ENCODE measurements around the gene KLHL3.
"Not testable (repeated sequence)": the region's sequence is repeated elsewhere in the genome, so short reads cannot be mapped to it uniquely, and the experiment has no call there.

Gene KLHL3

DNA sequence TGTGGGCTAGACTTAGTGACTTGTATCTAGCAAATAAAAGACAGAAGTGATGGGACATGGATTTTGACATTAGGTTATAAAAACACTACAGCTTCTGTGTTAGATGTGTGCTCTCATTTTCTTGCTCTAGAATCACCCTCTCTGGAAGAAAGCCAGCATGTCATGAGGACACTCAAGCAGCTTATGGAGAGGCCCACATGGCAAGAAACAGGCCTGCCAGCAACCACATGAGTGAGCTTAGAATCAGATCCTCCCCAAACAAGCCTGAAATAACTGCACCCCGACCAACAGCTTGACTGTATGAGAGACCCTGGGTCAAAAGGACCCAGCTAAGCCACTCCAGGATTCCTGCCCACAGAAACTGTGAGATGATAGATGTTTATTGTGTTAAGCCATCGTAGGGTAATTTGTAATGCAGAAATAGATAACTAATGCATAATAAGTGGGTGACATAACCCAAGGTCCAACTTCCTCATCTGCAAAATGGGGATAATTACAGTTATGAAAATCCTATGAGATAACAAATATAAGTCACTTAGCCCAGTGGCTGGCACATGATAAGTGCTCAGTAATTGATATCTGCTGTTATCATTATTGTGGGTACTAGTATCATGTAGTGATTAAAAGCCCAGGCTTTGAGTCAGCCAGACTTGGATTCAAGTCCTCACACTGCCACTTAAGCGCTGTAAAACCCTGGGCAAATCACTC lies 86.5 kb downstream of the KLHL3 start:
- H3K9me3 Mint-ChIP-seq (ENCODE audit: low read depth): peaks cover 4% of the 10 kb centered on the region
- no peak overlapping the region for H3K27ac Mint-ChIP-seq
- no peaks in the 10 kb centered on the region for H3K27me3 Mint-ChIP-seq
- no peak overlapping the region for H3K4me3 Mint-ChIP-seq
- peaks cover 17% of the 10 kb centered on the region for H3K36me3 Mint-ChIP-seq
- H3K4me1 Mint-ChIP-seq (ENCODE audit: low read depth): peaks cover 2% of the 10 kb centered on the region

DNA sequence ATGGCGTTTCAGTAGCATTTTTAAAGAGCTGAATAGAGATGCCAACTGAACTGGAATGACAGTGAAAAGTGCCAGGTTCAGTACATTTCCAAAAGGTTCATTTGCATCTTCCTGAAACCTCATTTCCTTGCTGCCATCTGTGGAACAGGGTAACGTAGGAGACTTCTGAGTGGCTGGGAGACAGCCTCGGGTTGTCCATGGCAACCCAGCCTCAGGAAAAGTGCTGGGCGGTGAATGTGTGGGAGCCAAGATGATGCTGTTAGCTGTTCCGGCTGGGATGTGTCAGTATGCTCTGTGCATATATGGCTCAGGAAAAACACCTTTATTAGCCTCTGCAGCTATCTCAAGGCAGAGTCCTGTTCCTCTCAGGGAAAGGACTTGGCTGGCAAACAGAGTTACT lies 87.5 kb downstream of the KLHL3 start:
- Mint-ChIP-seq H3K36me3 (peaks cover 14% of the 10 kb centered on the region), H3K27ac (no peak overlapping the region), H3K4me1 (ENCODE audit: low read depth) (no peaks in the 10 kb centered on the region)

DNA sequence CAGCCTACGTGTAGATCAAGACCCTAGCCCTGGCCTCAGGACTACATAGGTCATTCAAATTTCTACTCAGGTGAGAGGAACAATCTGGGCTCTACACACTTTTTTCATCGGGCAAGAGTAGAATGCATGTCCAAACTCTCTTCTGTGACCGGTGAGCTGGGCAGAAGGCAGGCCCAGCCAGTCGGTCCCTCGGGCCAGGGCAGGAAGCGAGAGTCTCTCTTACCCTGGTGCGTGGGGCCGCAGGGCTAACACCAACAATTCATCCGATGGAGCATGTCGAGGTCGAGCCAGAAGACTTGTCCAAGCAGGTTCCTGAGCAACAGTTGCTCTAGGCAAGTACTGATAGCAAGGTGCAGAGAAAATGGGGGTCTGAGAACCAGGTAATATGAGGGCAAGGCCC lies 88.5 kb downstream of the KLHL3 start:
- peaks cover 4% of the 10 kb centered on the region for H3K9me3 Mint-ChIP-seq (ENCODE audit: low read depth)
- no peak overlapping the region for H3K27ac Mint-ChIP-seq
- H3K4me3 Mint-ChIP-seq: no peak overlapping the region
- peaks cover 13% of the 10 kb centered on the region for H3K36me3 Mint-ChIP-seq
- H3K27me3 Mint-ChIP-seq: no peaks in the 10 kb centered on the region
- H3K4me1 Mint-ChIP-seq (ENCODE audit: low read depth): no peaks in the 10 kb centered on the region

More for the DNA sequence above, 87.5 kb downstream of the KLHL3 start:
- peaks cover 4% of the 10 kb centered on the region for H3K9me3 Mint-ChIP-seq (ENCODE audit: low read depth)
- H3K27me3 Mint-ChIP-seq: no peaks in the 10 kb centered on the region
- H3K4me3 Mint-ChIP-seq: no peak overlapping the region

DNA sequence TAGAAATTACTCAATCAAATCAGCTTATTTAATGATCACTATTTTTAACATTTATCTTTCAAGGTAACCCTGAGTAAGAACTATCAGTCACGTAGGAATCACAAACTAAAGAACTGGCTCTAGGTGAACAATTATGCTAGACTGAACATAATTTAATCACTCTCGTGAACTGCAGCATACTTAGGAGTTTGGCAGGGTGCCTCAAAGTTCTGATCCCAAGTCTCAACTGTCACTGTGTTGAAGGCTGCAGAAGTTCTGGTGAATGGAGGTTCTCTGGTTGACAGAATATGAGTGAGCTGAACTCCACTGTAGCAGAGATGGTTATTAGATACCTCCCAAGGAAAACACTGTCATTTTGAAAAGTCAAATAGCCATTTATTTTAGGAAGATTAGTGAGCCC lies 89.1 kb downstream of the KLHL3 start:
- Mint-ChIP-seq H3K4me3 (no peak overlapping the region), H3K27ac (no peak overlapping the region), H3K4me1 (ENCODE audit: low read depth) (no peaks in the 10 kb centered on the region), H3K27me3 (no peaks in the 10 kb centered on the region), H3K9me3 (ENCODE audit: low read depth) (peaks cover 4% of the 10 kb centered on the region), H3K36me3 (peaks cover 13% of the 10 kb centered on the region)

DNA sequence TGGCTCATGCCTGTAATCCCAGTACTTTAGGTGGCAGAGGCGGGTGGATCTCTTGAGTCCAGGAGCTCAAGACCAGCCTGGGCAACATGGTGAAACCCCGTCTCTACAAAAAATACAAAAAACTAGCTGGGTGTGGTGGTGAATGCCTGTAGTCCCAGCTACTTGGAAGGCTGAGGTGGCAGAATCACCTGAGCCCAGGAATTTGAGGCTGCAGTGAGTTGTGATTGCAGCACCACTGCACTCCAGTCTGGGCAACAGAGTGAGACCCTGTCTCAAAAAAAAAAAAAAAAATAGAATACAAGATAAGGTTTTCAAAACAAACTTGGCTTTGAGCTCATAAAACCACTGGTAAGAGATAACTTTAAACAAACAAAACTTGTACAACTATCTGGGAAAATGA lies 92.8 kb downstream of the KLHL3 start:
- H3K9me3 Mint-ChIP-seq (ENCODE audit: low read depth); H3K4me1 Mint-ChIP-seq (ENCODE audit: low read depth); H3K4me3 Mint-ChIP-seq; H3K27me3 Mint-ChIP-seq; H3K27ac Mint-ChIP-seq: not testable (repeated sequence)
- H3K36me3 Mint-ChIP-seq: peaks cover 14% of the 10 kb centered on the region

DNA sequence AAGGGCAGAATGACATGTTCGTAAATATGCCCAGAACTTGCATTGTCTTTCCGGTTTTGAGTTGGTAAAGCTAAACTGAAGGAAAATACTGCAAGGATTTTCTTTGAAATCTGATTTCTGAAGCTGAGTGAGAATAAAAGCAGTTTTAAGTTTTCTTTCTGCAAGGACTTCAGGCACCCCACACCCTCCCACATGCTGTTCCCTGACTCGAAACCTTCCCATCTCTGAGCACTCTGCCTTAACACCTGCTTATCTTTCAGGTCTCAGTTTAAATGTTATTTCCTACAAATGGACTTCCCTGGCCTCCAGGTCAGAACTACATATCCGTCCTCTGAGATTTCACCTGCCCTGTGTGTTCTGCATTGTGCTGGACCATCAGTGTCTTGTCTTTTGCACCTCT lies 93.8 kb downstream of the KLHL3 start:
- peaks cover 14% of the 10 kb centered on the region for H3K36me3 Mint-ChIP-seq
- no peak overlapping the region for H3K4me3 Mint-ChIP-seq
- H3K27me3 Mint-ChIP-seq: no peaks in the 10 kb centered on the region
- H3K4me1 Mint-ChIP-seq (ENCODE audit: low read depth): no peaks in the 10 kb centered on the region
- peaks cover 4% of the 10 kb centered on the region for H3K9me3 Mint-ChIP-seq (ENCODE audit: low read depth)
- H3K27ac Mint-ChIP-seq: no peak overlapping the region

DNA sequence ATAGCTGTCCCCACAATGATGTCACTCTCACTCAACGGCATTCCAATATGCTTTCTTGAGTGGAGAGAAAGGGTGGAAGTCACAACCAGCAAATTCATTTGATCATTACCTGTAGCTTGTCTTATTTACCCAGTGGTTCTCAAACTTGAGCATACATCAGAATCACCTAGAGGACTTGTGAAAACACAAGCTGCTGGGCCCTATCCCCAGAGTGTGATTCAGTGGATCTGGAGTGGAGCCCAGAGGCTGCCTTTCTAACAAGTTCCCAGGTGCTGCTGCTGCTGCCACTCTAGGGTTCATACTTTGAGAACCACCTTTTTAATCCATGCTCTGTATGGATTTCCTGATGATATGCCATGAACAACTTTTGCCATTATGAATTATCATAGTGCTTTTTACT lies 94.7 kb downstream of the KLHL3 start:
- Mint-ChIP-seq H3K9me3 (ENCODE audit: low read depth) (peaks cover 4% of the 10 kb centered on the region), H3K4me1 (ENCODE audit: low read depth) (no peaks in the 10 kb centered on the region), H3K36me3 (peaks cover 12% of the 10 kb centered on the region), H3K27me3 (no peaks in the 10 kb centered on the region), H3K4me3 (no peak overlapping the region), H3K27ac (no peak overlapping the region)

DNA sequence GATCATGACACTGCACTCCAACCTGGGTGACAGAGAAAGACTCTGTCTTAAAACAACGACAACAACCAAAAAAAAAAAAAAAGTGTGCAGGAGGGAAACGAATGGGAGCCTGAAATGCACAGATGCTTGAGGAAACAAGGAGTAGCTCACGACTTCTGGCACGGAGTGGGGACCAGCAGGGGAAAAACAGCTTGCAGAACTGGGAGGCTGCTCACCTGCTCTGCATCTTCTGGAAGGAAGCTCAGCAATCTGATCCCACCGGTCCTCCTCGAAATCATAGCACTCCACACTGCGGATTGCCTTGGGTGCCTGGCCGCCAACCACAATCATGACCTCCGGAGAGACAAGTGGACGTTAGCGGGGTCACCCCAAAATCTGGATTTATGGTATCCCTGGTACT lies 96.2 kb downstream of the KLHL3 start:
- Mint-ChIP-seq H3K9me3 (ENCODE audit: low read depth) (no peaks in the 10 kb centered on the region), H3K4me3 (no peak overlapping the region), H3K27ac (no peak overlapping the region), H3K4me1 (ENCODE audit: low read depth) (no peaks in the 10 kb centered on the region), H3K36me3 (peaks cover 9% of the 10 kb centered on the region), H3K27me3 (no peaks in the 10 kb centered on the region)

DNA sequence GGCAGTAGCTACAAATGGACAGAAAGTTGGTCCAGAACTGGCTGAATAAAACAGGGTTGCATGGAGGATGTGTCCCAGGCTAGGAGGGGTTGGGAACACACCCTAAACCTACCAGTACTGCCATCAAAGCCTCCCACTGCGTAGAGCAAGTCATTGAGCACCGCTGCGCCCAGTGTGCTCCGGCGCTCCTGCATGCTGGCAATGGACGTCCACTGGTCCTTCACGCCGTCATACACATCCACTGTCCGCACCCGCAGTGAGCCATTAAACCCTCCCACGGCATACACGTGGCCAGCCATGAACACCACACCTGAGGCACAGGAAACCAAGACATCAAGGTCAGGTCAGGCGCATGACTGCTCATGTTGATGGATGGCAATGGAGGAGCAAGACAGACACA lies 97.0 kb downstream of the KLHL3 start:
- Mint-ChIP-seq H3K9me3 (ENCODE audit: low read depth) (no peaks in the 10 kb centered on the region), H3K27ac (no peak overlapping the region), H3K27me3 (no peaks in the 10 kb centered on the region), H3K4me1 (ENCODE audit: low read depth) (no peaks in the 10 kb centered on the region), H3K4me3 (no peak overlapping the region), H3K36me3 (peaks cover 6% of the 10 kb centered on the region)

DNA sequence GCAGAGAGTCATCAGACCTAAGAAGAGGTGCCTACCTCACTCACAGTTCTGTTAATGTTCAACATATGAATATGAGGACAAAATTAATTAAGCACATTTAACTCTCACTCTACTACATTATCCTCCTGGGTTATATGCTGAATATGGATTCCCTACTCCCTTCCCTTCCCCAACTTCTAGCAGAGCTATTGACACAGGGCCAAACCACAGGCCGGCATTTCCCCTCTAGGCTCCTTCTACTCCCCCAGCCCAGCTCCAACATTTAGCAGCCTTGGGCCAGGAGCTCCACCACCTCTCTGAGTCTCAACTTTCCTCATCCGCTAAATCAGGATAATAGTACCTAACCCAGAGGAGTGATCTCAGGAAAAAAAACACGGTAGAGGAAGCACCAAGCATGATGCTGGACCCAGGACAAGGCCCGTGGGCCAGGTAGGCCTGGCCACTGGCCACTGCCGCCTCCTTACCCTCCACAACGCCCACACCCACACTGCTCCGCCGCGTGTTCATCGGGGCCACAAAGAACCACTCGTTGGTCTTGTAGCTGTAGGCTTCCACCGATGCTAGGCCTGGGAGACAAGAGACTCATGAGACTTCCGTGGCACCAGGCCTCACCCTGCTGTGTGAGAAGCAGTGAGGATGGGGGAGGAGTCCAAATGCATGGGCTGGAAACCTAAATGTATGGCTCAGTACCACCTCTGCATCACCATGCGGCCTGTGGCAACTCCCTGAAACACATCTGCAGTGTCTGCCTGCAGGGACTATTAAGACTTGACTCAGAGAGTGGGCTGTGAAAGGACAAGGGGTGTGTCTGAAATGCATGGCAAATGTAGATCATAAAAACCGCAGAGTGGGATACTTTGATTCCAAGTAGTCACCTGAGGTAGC lies 98.8 kb downstream of the KLHL3 start:
- no peak overlapping the region for H3K4me3 Mint-ChIP-seq
- no peaks in the 10 kb centered on the region for H3K4me1 Mint-ChIP-seq (ENCODE audit: low read depth)
- peaks cover 4% of the 10 kb centered on the region for H3K36me3 Mint-ChIP-seq
- H3K27me3 Mint-ChIP-seq: no peaks in the 10 kb centered on the region
- no peaks in the 10 kb centered on the region for H3K9me3 Mint-ChIP-seq (ENCODE audit: low read depth)
- no peak overlapping the region for H3K27ac Mint-ChIP-seq

DNA sequence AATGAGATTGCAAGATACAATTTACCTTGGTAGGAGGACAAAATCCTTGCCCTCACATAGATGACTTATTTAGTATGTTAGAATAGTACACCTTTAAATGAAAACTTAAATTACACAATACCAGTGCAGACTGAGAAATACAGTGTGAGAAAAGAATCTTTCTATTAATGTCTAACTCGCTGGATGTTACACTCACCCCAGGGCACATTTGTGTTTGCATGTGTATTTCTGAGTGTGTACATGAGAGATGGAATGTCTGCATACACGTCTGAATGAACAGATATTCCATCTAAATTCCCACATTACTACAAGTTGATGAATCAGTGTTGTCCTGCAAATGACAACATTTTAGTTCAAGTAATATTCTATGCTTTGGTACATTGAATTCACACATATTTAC lies 99.8 kb downstream of the KLHL3 start:
- Mint-ChIP-seq H3K36me3 (peaks cover 4% of the 10 kb centered on the region), H3K4me1 (ENCODE audit: low read depth) (no peaks in the 10 kb centered on the region), H3K27ac (no peak overlapping the region), H3K9me3 (ENCODE audit: low read depth) (no peaks in the 10 kb centered on the region), H3K27me3 (no peaks in the 10 kb centered on the region), H3K4me3 (no peak overlapping the region)

DNA sequence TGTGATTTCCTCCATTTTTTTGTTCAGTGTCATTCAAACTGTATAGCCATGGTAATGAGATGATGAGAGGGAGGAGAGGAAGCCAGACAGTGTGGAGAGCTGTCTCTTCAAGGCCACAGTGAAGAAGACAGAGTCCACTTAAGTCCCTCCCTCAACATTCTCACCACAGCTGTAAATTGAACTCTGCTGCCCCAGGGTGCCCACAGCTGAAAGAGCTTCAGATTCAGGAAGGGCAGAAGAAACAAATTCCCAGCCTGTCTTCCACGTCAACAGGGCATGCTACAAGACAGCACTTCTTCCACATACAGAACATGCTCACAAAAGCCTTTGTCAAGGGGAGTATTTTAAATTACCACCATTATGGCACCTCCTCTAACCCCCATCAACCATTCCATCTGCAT lies 100.4 kb downstream of the KLHL3 start:
- no peaks in the 10 kb centered on the region for H3K4me1 Mint-ChIP-seq (ENCODE audit: low read depth)
- peaks cover 4% of the 10 kb centered on the region for H3K36me3 Mint-ChIP-seq
- H3K9me3 Mint-ChIP-seq (ENCODE audit: low read depth): no peaks in the 10 kb centered on the region
- no peaks in the 10 kb centered on the region for H3K27me3 Mint-ChIP-seq
- H3K27ac Mint-ChIP-seq: no peak overlapping the region
- H3K4me3 Mint-ChIP-seq: no peak overlapping the region

DNA sequence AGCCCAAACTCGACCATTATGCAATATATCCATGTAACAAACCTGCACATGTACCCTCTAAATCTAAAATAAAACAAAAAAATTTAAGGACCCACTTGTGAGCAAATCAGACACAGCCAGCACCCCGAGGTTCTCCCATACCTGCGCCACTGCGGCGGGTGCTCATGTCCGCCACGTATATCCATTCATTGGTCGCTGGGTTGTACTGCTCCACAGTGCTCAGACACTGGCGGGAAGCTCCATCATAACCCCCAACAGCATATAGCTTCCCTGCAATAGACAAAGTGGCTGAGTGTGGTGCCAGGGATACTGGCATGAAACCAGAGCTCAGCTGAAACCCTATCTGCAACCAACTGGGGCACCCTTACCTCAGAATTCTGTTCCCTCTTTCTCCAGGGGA lies 102.0 kb downstream of the KLHL3 start:
- no peak overlapping the region for H3K4me3 Mint-ChIP-seq
- no peak overlapping the region for H3K27ac Mint-ChIP-seq
- no peaks in the 10 kb centered on the region for H3K27me3 Mint-ChIP-seq
- H3K9me3 Mint-ChIP-seq (ENCODE audit: low read depth): no peaks in the 10 kb centered on the region
- H3K4me1 Mint-ChIP-seq (ENCODE audit: low read depth): no peaks in the 10 kb centered on the region
- H3K36me3 Mint-ChIP-seq: peaks cover 4% of the 10 kb centered on the region

DNA sequence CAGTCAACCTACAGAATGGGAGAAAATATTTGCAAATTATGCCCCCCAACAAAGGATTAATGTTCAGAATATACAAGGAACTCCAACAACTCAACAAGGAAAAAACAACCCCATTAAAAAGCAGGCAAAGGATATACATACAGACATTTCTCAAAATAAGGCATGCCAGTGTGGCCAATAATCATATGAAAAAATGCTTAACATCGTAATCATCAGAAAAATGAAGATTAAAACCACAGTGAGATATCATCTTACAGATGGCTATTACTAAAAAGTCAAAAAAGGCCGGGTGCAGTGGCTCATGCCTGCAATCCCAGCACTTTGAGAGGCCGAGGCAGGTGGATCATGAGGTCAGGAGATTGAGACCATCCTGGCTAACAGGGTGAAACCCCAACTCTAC lies 103.2 kb downstream of the KLHL3 start:
- Mint-ChIP-seq H3K27ac (no peak overlapping the region), H3K9me3 (ENCODE audit: low read depth) (no peaks in the 10 kb centered on the region), H3K36me3 (no peaks in the 10 kb centered on the region), H3K4me1 (ENCODE audit: low read depth) (no peaks in the 10 kb centered on the region), H3K27me3 (no peaks in the 10 kb centered on the region), H3K4me3 (no peak overlapping the region)

DNA sequence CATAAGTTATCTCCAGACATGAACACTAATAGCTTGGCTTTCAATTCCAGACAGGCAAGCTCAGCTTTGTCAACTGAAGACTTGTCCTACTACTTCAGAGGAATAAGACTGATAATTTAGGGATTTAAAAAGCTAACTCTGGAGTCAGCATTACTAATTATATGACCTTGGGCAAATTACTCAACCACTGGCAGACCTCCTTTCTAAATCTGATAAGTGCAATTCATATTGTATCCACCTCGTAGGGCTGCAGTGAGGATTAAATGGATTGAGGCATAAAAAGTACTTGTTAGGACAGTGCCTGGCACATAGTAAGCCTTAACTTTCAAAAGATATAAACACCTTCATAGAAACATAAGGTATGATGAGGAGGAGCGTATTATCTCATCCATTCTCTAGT lies 104.4 kb downstream of the KLHL3 start:
- H3K27me3 Mint-ChIP-seq: no peaks in the 10 kb centered on the region
- H3K9me3 Mint-ChIP-seq (ENCODE audit: low read depth): no peaks in the 10 kb centered on the region
- H3K36me3 Mint-ChIP-seq: no peaks in the 10 kb centered on the region
- no peak overlapping the region for H3K27ac Mint-ChIP-seq
- H3K4me3 Mint-ChIP-seq: no peak overlapping the region
- no peaks in the 10 kb centered on the region for H3K4me1 Mint-ChIP-seq (ENCODE audit: low read depth)

DNA sequence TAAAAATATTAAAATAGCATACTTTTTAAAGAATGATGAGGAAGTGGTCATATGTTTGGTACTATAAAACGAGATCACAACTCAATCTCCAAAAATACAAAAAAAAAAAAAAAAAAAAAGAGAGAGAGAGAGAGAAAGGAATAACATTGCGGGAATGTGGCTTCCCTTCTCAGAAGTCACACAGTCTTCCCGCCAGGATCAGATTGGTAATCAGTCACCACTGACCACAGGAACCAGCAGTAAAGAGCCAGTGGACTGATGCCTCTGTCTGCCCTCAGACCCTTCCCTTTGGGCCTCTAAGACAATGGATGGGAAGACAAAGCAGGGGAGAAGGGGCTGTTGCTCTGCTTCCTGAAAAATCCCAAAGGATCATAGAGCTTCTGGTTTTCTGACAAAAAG lies 104.9 kb downstream of the KLHL3 start:
- H3K9me3 Mint-ChIP-seq (ENCODE audit: low read depth): no peaks in the 10 kb centered on the region
- H3K4me1 Mint-ChIP-seq (ENCODE audit: low read depth): no peaks in the 10 kb centered on the region
- H3K27ac Mint-ChIP-seq: no peak overlapping the region
- no peaks in the 10 kb centered on the region for H3K36me3 Mint-ChIP-seq
- no peaks in the 10 kb centered on the region for H3K27me3 Mint-ChIP-seq
- H3K4me3 Mint-ChIP-seq: no peak overlapping the region

Data from activated naive CD8-positive, alpha-beta T cell (primary cell).